Measurements from ENCODE around the gene CTDSP2.
A peak's percentile ranks its signal among the peaks of the same experiment; 100 is the strongest.
"Not testable (repeated sequence)": the region's sequence is repeated elsewhere in the genome, so short reads cannot be mapped to it uniquely, and the experiment has no call there.

CTDSP2 gene

DNA sequence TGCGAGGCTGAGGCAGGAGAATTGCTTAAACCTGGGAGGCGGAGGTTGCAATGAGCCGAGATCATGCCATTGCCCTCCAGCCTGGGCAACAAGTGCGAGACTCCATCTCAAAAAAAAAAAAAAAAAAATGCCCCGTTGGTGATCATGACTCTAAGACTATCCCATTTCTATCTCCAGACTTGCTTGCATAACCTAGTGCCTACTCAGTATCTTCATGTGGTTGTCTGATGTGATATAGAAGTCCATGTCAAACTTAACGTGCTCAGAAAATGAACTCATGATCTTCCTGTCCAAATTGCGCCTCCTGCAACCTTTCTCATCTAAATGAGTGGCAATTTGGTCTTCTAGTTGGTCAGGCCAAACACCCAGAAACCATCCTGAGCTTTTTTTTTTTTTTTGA is 68.6 kb downstream of the CTDSP2 start:
- DNase-seq, result no peak

DNA sequence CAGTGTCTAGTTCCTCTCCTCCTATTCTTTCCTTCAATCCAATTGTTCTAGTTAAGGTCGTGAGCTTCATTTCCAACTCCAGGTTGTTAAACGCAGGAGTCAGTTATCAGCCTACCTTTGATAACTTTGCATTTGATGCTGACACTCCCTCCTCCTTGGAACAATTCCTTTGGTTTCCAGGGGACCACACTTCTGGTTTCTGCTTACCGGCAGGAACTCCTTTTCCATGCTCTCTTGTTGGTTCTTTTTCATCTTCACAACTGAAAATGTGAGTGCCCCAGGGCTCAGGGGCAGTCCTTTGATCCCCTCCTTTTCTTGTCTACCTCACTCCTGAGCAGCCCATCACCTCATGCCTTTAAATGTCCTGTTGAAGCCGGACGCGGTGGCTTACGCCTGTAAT is 69.2 kb downstream of the CTDSP2 start:
- DNase-seq, result no peak

DNA sequence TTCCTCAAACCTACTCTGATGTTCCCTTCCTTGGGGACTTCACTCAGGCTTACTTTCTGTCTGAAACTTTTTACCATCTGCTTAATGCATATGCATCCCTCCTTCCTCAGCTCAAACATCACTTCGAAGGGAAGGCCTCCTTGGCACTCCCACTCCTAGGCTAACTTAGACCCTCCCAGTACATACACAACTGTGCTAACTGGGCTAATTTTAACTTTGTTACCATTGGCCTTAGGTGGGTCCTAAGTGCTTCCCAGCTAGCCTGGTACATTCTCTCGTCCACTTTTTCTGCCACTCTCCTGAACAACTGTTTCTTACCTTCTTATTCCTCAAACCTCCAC is 70.3 kb downstream of the CTDSP2 start:
- no peak for DNase-seq

DNA sequence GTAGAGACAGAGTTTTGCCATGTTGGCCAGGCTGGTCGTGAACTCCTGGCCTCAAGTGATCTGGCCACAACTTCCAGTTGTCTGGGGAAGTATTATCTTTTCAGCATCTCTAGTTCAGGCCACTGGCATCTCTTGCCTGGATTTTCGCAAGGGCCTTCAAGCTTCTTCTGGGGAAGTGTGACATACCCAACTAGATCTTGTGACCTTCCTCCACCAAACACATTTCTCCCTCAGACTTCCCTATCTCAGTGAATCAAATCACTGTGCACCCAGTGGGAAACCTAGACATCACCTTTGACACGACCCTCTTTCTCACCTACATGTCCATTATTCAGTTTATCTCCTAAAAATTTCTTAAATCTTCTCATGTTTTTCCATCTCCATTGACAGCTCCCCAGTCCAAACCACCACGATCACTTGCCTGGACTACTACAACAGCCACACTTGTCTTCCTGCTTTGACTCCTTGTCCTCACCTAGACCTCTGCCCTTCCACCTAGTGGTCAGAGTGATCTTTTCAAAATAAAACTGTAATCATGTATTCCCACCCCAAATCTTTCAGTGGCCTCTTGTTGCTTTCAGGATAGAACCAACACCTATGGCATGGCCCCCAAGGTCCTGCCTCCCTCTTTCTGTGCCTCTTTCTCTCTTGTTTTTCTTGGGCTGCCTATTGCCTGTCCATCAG is 70.8 kb downstream of the CTDSP2 start:
- DNase-seq, result no peak

DNA sequence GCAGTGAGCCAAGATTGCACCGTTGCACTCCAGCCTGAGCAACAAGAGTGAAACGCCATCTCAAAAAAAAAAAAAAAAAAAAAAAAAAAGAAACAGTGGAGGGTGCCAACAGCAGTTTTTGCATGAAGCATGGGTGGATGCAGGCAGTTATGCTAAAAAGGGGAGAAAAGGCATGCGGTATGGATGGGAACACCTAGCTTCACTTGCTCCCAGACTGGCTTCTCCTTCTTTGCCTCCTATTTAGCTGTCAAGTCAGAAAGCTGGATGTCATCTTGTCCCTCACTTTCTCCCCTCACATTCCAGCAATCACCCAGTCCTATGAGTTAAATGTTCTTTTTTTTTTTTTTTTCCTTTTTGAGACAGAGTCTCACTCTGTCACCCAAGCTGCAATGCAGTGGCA is 71.5 kb downstream of the CTDSP2 start:
- DNase-seq, result no peak

DNA sequence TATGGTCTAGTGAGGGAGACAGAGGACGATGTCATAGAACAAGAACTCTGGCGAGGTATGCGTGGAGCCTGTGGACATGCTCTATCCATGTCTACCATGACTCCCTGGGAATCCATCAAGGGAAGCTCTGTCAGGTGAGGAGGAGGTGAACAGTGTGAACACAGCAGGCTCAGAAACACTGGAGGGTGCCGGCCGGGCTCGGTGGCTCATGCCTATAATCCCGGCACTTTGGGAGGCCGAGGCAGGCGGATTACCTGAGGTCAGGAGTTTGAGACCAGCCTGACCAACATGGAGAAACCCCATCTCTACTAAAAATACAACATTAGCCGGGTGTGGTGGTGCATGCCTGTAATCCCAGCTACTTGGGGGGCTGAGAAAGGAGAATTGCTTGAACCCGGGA is 71.9 kb downstream of the CTDSP2 start:
- DNase-seq, result not testable (repeated sequence)

DNA sequence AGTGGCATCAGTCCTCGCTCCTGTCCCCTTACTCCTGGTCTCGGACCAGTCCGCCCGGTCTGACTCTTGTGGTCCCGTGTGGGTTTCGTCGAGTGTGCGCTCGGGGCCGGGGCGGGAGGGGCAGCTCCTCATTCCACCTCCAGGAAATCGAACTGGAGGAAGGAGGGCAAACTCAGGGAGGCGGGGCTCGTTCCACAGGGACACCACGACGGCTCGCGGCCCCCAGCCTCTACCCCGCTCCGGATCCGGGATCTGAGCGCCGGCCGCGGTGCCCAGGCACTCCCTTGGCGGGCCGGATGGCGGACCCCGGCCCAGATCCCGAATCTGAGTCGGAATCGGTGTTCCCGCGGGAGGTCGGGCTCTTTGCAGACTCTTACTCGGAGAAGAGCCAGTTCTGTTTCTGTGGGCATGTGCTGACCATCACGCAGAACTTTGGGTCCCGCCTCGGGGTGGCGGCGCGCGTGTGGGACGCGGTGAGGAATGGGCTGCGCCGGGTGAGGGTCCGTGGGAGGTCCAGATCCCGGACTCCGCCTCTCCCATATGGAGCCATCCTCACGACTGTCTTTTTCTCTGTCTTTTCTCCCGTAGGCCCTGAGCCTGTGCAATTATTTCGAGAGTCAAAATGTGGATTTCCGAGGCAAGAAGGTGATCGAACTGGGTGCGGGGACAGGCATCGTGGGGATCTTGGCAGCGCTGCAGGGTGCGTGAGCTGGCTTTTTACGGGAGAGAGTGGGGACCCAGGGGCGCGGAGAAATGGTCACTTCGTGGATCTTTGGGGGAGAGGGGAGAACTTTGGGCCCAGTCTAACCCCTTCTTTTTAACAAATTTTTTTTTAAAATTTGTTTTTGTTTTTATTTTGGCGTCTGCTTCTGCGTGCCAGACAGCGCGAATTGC is 73.9 kb downstream of the CTDSP2 start, which contains the start of gene EEF1AKMT3:
Gene EEF1AKMT3, plus strand, starts transcription at position 186 of the 894 bp plus-strand sequence. Its CDS starts 111 bp downstream, at position 297.
- no peak for DNase-seq

DNA sequence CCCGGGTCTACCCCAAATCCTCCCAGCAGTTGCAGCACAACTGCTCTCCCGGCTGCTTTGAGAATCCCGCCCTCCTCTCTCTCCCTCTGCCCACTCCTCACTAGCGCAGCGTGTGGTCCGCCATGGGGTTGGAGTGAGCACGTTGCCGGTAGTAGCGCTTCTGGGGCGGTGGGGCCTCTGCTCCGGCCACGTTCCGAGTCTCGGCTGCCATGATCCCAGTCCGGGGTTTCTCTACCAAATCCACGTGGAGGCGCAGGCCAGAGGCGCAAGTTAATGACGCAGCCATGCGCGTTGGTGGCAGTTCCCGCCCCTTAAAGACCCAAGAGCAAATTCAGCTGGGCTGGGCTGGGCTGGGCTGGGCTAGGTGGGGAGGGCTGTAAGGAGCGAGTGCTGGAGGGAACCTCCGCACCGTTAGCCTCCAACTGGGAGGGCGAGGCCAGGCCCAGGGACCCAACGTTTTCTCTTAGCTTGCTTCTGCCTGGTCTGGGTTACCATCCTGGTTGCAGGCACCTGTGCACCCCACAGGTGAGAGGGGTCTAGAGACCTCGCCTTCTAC is 74.6 kb downstream of the CTDSP2 start, which contains the start of gene METTL1:
Gene METTL1, minus strand, starts transcription at position 233 of the 556 bp plus-strand sequence. Its CDS starts 22 bp downstream, at position 211.
- DNase-seq, result peak; percentile 81

DNA sequence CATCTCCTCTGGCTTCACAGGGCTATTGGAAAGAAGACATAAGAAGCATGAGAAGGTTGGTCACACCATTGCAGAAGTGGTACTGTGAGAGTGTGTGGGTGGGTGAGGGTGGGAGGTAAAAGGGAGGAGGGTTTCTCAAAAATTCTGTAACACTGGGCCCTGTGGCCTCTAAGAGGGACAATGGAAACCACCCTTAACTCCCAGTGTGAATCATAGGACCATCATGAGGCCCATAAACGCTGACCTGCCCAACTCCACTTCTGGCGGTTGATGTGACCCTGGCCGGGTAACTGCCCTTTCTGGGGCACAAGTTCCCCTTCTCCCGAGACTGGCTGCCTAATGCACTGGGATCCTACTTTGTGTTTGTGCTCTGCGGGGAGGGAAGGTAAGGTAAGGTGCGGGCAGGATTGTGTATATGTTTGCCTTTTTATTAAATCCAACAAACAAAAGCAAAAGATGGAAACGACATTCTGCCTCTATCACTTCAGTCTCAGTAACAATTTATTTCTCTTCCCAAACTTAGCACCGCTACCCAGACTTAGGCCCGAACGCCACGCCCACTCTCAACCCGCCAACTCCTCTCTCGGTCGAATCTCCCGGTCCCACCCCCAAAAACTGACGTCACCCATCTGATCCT is 75.2 kb downstream of the CTDSP2 start:
- DNase-seq, result peak; percentile 71

DNA sequence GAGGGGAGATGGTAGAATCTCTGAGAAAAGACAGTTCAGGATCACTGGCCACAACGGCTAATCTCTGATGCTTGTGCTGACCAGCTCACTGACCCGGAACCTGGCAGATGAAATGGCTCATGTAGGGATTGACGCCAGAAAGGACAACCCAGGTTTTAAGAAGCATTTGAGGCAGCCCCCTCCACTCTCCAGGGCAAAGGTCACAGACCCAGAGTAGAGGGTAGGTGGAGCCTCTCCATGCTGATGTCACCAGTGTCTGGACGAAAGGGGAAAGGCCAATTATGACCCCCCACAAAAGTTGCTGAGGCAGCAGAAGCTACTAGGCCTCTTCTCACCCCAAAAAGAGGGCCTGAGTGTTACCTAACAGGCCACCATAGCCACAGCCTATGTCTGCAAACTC is 75.8 kb downstream of the CTDSP2 start:
- DNase-seq, result no peak

Data from NCI-H1105 treated with DMSO at 0.1 percent for 48 hours (cell line).